RWPE2 (cell line): ENCODE data around the gene SOST.
A peak's percentile ranks its signal among the peaks of the same experiment; 100 is the strongest.

Experiments used
- ATAC-seq: fragments of 200-7000 bp; cut with Tn5 transposase; 3 replicates; pipeline ENCODE4 v1.9.1; 2021; ENCODE audit warnings: low read depth
- DNase-seq: peaks from one replicate; pipeline ENCODE4 v3.0.0-alpha.2; 2020; ENCODE audit warnings: low spot score
- H3K27ac ChIP-seq: fragments of 450-650 bp; 2 replicates; pipeline ENCODE4 v1.5.1; 2017; ENCODE audit warnings: mild to moderate bottlenecking; ENCODE audit not compliant: poor library complexity, severe bottlenecking
- H3K27me3 ChIP-seq: fragments of 250-450 bp; sonication (Bioruptor Pico); 2 replicates; pipeline ENCODE4 v1.5.1; 2021; ENCODE audit warnings: mild to moderate bottlenecking, moderate library complexity; ENCODE audit not compliant: insufficient read depth, poor library complexity, severe bottlenecking
- H3K36me3 ChIP-seq: fragments of 250-450 bp; sonication (Bioruptor Pico); 2 replicates; pipeline ENCODE4 v1.5.1; 2020; ENCODE audit warnings: low read depth, mild to moderate bottlenecking, moderate library complexity
- H3K4me1 ChIP-seq: fragments of 250-450 bp; sonication (Bioruptor Pico); 2 replicates; pipeline ENCODE4 v1.5.1; 2021; ENCODE audit warnings: mild to moderate bottlenecking, moderate library complexity; ENCODE audit not compliant: insufficient read depth, poor library complexity, severe bottlenecking
- H3K4me3 ChIP-seq: fragments of 250-450 bp; sonication (Bioruptor Pico); 2 replicates; pipeline ENCODE4 v1.5.1; 2021; ENCODE audit warnings: mild to moderate bottlenecking, moderate library complexity; ENCODE audit not compliant: severe bottlenecking
- H3K9me3 ChIP-seq: fragments of 250-450 bp; sonication (Bioruptor Pico); 2 replicates; pipeline ENCODE4 v1.5.1; 2021; ENCODE audit warnings: mild to moderate bottlenecking, moderate library complexity; ENCODE audit not compliant: severe bottlenecking
- CTCF ChIP-seq: fragments of 450-650 bp; IDR thresholded peaks from one replicate; pipeline ENCODE4 v1.5.1; 2017; ENCODE audit warnings: mild to moderate bottlenecking, moderate library complexity; ENCODE audit not compliant: poor library complexity, severe bottlenecking

The SOST gene

GRCh38 chr17:43714465-43715149 is 44.0 kb downstream of the SOST start:
- no peaks in the 10 kb centered on the region for H3K27me3 ChIP-seq
- peak; percentile 78 for ATAC-seq
- no peak for TF ChIP-seq CTCF
- no peak for DNase-seq
- no peaks in the 10 kb centered on the region for H3K4me1 ChIP-seq
- no peaks in the 10 kb centered on the region for H3K36me3 ChIP-seq
- H3K4me3 ChIP-seq, result no peak overlapping the region
- no peaks in the 10 kb centered on the region for H3K9me3 ChIP-seq
- H3K27ac ChIP-seq, result no peak overlapping the region

- DNase-seq (no peak), ATAC-seq (peak; percentile 72)
- Histone ChIP-seq H3K9me3 (no peaks in the 10 kb centered on the region), H3K4me3 (peak overlapping the region; percentile 18), H3K27me3 (no peaks in the 10 kb centered on the region), H3K36me3 (no peaks in the 10 kb centered on the region), H3K4me1 (no peaks in the 10 kb centered on the region), H3K27ac (no peak overlapping the region)
- no peak for TF ChIP-seq CTCF
Measured at GRCh38 chr17:43713494-43714162, 45.0 kb downstream of the SOST start.

GRCh38 chr17:43712397-43712796 is 46.2 kb downstream of the SOST start:
- H3K4me1 ChIP-seq, result no peaks in the 10 kb centered on the region
- no peaks in the 10 kb centered on the region for H3K27me3 ChIP-seq
- H3K4me3 ChIP-seq, result no peak overlapping the region
- TF ChIP-seq CTCF, result no peak
- ATAC-seq (no peak), DNase-seq (no peak)
- H3K36me3 ChIP-seq, result no peaks in the 10 kb centered on the region
- no peak overlapping the region for H3K27ac ChIP-seq
- H3K9me3 ChIP-seq, result no peaks in the 10 kb centered on the region

- DNase-seq, result no peak
- TF ChIP-seq CTCF, result no peak
- Histone ChIP-seq H3K27ac (no peak overlapping the region), H3K4me1 (no peaks in the 10 kb centered on the region), H3K4me3 (no peak overlapping the region), H3K27me3 (no peaks in the 10 kb centered on the region), H3K9me3 (no peaks in the 10 kb centered on the region), H3K36me3 (no peaks in the 10 kb centered on the region)
- ATAC-seq, result no peak
Measured at GRCh38 chr17:43710101-43710500, 48.5 kb downstream of the SOST start.

- H3K27me3 ChIP-seq, result no peaks in the 10 kb centered on the region
- TF ChIP-seq CTCF, result no peak
- ATAC-seq (no peak), DNase-seq (no peak)
- no peak overlapping the region for H3K27ac ChIP-seq
- no peak overlapping the region for H3K4me3 ChIP-seq
- no peaks in the 10 kb centered on the region for H3K9me3 ChIP-seq
- no peaks in the 10 kb centered on the region for H3K36me3 ChIP-seq
- no peaks in the 10 kb centered on the region for H3K4me1 ChIP-seq
Measured at GRCh38 chr17:43709210-43709609, 49.4 kb downstream of the SOST start.
